Loucy (cell line): ENCODE results near the gene SH3PXD2A.

Experiments
- CTCF ChIP-seq: fragments of 200-600 bp; sonication (generic); conservative IDR thresholded peaks from 2 replicates; pipeline ENCODE4 v1.5.1; 2014; ENCODE audit warnings: mild to moderate bottlenecking, antibody characterized with exemption, low read length
- EZH2phosphoT487 ChIP-seq: fragments of 200-600 bp; IDR thresholded peaks from 2 replicates; pipeline ENCODE4 v1.6.1; 2018; ENCODE audit warnings: antibody characterized with exemption, mild to moderate bottlenecking, moderate library complexity, borderline replicate concordance

- TF ChIP-seq CTCF (no peak), EZH2phosphoT487 (no peak)
Measured at GRCh38 chr10:103681617-103682399, 173.6 kb downstream of the SH3PXD2A start.
